ENCODE results near the gene ZIC1.

ZIC1 gene

GRCh38 chr3:147380977-147381376, 28.2 kb upstream of the ZIC1 start:
- DNase-seq = no peak

GRCh38 chr3:147381596-147381995, 27.6 kb upstream of the ZIC1 start:
- DNase-seq = no peak

- DNase-seq = no peak
Measured at GRCh38 chr3:147383617-147384016, 25.5 kb upstream of the ZIC1 start.

GRCh38 chr3:147384210-147385058, 24.7 kb upstream of the ZIC1 start:
- DNase-seq = no peak

GRCh38 chr3:147385059-147386012, 23.8 kb upstream of the ZIC1 start:
- no peak for DNase-seq

DNA sequence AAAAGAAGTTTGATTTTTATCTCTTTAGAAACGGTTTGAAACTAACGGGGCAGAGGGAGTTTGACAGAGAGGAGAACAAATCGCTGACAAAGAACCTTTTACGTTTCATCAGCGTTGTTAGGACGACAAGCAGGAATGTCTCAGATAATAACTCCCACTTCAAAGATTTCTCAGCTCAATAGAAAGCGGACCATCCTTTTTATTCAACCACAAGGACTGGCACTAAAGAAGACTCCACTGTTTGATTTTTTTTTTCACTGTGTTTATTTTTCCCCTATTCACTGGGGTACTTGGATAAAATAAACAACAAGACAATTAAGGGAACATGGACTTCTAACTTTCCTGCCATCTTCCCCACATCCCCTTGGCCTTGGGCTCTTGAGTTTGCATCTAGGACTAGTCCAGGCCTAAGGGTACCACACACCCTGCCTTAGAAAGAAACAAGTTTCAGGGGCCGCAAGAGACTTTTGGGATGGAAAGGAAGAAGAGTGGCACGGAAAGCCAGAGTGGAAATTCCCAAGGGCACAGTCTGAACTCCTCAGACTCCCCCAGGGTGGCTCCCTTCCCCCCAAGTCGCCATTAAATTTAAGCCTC, 21.8 kb upstream of the ZIC1 start:
- no peak for DNase-seq

GRCh38 chr3:147387885-147388699, 21.1 kb upstream of the ZIC1 start:
- no peak for DNase-seq

GRCh38 chr3:147388700-147389580, 20.2 kb upstream of the ZIC1 start:
- no peak for DNase-seq

GRCh38 chr3:147389717-147390116, 19.4 kb upstream of the ZIC1 start:
- DNase-seq = no peak

DNA sequence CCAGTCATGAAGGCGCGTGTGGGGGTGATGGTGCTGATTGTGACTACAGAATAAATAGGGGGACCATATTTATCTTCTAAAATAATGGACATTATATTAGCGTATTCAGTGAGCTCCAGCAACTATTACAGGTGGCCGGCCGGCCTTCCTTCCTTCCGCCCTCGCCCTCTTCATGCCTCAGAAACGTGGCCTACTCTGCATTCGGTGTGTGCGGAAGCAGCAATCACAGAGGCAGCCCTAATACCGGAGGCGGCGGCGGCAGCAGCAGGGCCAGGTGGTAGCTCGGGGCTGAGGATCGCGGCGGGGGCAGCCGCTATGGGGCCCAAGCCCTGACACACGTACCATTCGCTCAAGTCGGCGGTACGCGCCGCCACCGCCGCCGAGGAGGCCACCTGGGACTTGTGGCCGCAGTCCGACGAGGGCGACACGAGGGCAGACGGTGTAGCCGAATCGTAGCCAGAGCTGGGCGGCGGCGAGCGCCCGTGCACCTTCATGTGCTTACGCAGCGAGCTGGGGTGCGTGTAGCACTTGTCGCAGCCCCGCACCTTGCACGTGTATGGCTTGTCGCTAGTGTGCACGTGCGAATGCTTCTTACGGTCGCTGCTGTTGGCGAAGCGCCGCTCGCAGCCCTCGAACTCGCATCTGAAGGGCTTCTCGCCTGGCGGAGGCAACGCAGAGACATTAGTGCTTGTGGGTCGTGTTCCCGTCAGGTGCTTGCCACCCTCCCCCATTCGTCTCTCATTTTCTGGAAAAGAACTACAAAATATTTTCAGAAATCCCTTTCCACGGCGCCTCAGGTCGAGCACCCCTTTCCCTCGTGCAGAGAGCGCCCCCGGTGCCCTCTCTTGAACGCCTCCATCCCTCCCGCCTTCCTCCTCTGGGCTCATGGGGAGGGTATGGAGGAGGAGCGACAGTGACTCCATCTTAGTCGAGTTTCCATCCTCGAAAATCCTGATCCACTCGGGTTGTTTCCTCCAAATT, 18.3 kb upstream of the ZIC1 start:
- no peak for DNase-seq

- no peak for DNase-seq
Measured at GRCh38 chr3:147391781-147392624, 17.2 kb upstream of the ZIC1 start.

GRCh38 chr3:147392625-147392946, 16.6 kb upstream of the ZIC1 start:
- DNase-seq = no peak

GRCh38 chr3:147393261-147393942, 15.8 kb upstream of the ZIC1 start:
- no peak for DNase-seq

DNA sequence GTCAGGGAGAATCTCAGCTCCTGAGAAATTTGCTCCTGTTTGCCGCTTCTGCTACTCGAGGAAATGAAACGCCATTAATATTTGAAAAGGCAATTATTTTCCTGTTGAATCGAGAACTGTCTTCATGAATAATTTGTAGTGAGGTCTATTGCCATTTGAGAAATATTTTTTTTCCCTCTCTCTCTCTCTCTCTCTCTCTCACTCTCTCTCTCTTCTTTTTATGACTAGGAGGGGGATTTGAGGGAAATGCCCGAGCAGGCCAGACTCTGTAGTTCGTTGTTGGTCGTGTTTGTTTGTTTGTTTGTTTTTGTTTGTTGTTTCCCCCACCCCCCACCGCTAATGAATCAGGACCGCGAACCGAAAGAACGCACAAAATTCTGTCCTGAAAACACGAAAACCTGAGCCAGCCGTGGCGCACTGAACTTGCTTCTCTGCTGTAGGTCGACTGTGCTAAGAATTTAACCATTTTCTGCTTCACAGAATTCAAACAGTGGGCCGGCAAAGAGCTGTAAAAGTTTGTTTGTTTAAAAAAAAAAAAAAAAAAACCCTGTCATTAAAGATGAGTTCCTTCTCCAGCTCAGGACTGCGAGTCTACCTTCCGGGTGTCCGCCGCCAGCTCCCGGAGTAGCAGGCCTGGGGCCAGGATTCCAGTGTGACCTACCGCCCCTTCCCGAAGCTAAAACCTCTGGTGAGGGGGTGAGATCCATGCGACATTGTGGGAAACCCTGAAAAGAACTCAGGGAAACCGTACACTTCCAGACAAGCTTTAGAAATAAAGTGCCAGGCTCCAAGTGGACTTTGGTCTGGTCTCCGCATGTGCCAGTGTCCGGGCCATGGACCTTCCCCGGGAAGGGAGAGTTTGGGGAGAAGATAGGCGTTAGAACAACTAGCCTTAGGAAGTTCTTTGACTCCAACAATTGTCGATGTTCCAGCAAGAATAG, 15.0 kb upstream of the ZIC1 start:
- no peak for DNase-seq

- DNase-seq = no peak
Measured at GRCh38 chr3:147394884-147395225, 14.3 kb upstream of the ZIC1 start.

DNA sequence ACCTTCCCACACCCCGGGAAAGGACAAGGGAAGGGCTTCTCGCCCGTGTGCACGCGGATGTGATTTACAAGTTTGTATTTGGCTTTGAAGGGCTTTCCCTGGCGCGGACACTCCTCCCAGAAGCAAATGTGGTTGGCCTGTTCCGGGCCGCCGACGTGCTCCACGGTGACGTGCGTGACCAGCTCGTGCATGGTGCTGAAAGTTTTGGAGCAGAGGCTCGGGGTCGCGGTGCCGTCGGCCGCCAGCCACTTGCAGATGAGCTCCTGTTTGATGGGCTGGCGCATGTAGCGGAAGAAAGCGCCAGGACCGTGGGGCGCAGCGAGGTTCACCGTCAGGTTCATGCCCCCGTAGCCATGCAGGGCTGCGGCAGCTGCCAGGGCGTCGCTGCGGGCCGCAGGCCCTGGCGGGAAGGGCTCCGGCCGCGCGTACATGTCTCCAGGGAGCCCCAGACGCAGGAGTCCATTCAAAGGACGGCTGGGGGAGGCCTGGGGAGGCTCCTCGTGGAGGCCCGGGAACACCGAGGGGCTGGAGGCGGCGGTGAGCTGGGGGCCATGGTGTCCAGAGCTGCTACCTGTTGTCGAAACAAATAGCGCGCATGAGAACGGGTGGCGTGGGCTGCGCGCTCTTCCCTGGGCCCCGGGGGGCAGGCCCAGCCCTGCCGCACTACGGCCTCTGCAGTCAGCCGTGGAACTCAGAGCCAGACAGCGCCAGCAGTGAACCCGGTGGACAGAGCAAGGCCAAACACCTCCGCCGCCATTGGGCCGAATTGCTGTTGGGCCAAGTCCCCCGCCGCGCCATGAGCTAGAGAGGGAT, 13.1 kb upstream of the ZIC1 start:
- no peak for DNase-seq

- DNase-seq = no peak
Measured at GRCh38 chr3:147396712-147397046, 12.5 kb upstream of the ZIC1 start.
